ENCODE measurements around the gene COL4A5. TPM values are rescaled to one million over a fixed set of nuclear protein-coding genes. Genes with fewer than 3 reads are reported as not detected.

COL4A5 gene
- total and polyA plus RNA-seq, 2 of the 13 experiments (the other 11 are each of a cell fraction or from before 2014, with no cell fraction given) = 39.5 to 45.5 TPM

DNA sequence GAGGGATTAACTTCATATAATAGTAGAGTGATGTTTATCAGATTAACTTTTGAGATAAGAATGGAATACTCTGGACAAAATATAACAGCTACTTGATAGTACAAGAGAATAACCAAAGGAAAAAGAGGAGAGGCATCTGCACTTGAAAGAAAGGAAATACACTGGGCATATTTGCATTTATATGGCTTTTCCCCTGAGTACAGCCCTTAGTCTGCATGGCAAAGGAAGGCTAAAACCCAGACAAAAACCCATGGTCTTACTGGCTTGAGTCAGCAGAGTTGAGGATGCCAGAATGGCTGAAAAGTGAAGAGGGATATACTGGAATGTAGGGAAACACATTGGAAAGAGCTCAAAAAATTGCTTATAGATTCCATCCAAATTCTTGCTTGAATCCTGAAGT lies 101.6 kb downstream of the COL4A5 start:
- in situ Hi-C loops (cut with HindIII; ENCODE audit: extremely low pct_ligation_motif_present, low pct_unique_long_range_greater_than_20kb) = no loop called here
- Histone ChIP-seq H3K36me3 (replicated peaks in 1 of 2; ENCODE audit: control insufficient read depth in 1 of 2, insufficient read depth in 2 of 2, low read length in 2 of 2) (no peaks in the 10 kb centered on the region), H4K20me1 (ENCODE audit: insufficient read depth, low read length) (no peaks in the 10 kb centered on the region), H3K27ac (ENCODE audit: extremely low read length, insufficient read depth, low read length) (no peak overlapping the region), H3K4me1 (ENCODE audit: insufficient read depth, low read length) (no peaks in the 10 kb centered on the region), H2AFZ (ENCODE audit: low read length) (no peak overlapping the region), H3K79me2 (ENCODE audit: insufficient read depth, low read length) (no peaks in the 10 kb centered on the region), H3K9ac (ENCODE audit: insufficient read depth, low read depth, low read length) (no peak overlapping the region), H3K4me3 (replicated peaks in 1 of 3; ENCODE audit: insufficient read depth in 1 of 3, low read depth in 2 of 3, low read length in 3 of 3) (no peak overlapping the region), H3K27me3 (ENCODE audit: control insufficient read depth in 1 of 2, insufficient read depth in 2 of 2, low read length in 2 of 2) (no peaks in the 10 kb centered on the region), H3K9me3 (ENCODE audit: low read length) (no peaks in the 10 kb centered on the region), H3K4me2 (ENCODE audit: low read depth, low read length) (no peak overlapping the region)
- CTCF ChIA-PET (ENCODE audit: low intra/inter-chr PET ratio, low total read pairs) = no interaction called here
- BruUV-seq (replicated peaks) = no TSS peak
- POLR2A ChIA-PET = no interaction called here
- FAIRE-seq (no peak), ATAC-seq (no peak), DNase-seq (ENCODE audit: low spot score) (no peak)
- intact Hi-C loops (cut with micrococcal nuclease; ENCODE audit: unreplicated experiment) = no loop called here
- no peak for TF ChIP-seq SUZ12 (IDR thresholded peaks at IDR 0.05; ENCODE audit: low read depth, low read length)
- TF ChIP-seq, protein P1, sequence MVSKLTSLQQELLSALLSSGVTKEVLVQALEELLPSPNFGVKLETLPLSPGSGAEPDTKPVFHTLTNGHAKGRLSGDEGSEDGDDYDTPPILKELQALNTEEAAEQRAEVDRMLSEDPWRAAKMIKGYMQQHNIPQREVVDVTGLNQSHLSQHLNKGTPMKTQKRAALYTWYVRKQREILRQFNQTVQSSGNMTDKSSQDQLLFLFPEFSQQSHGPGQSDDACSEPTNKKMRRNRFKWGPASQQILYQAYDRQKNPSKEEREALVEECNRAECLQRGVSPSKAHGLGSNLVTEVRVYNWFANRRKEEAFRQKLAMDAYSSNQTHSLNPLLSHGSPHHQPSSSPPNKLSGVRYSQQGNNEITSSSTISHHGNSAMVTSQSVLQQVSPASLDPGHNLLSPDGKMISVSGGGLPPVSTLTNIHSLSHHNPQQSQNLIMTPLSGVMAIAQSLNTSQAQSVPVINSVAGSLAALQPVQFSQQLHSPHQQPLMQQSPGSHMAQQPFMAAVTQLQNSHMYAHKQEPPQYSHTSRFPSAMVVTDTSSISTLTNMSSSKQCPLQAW (CRISPR knock-in tag; IDR thresholded peaks at IDR 0.05) = no peak
- no peak for TF ChIP-seq ZNF557 (CRISPR knock-in tag; IDR thresholded peaks at IDR 0.05)
- no peak for TF ChIP-seq SOX5 (CRISPR knock-in tag; IDR thresholded peaks at IDR 0.05; ENCODE audit: borderline replicate concordance)
- no peak for TF ChIP-seq ZNF274 (CRISPR knock-in tag; IDR thresholded peaks at IDR 0.05)
- TF ChIP-seq SMAD9 (CRISPR knock-in tag; IDR thresholded peaks at IDR 0.05) = no peak
- TF ChIP-seq THAP11 (CRISPR knock-in tag; IDR thresholded peaks at IDR 0.05) = no peak
- TF ChIP-seq, protein P2, sequence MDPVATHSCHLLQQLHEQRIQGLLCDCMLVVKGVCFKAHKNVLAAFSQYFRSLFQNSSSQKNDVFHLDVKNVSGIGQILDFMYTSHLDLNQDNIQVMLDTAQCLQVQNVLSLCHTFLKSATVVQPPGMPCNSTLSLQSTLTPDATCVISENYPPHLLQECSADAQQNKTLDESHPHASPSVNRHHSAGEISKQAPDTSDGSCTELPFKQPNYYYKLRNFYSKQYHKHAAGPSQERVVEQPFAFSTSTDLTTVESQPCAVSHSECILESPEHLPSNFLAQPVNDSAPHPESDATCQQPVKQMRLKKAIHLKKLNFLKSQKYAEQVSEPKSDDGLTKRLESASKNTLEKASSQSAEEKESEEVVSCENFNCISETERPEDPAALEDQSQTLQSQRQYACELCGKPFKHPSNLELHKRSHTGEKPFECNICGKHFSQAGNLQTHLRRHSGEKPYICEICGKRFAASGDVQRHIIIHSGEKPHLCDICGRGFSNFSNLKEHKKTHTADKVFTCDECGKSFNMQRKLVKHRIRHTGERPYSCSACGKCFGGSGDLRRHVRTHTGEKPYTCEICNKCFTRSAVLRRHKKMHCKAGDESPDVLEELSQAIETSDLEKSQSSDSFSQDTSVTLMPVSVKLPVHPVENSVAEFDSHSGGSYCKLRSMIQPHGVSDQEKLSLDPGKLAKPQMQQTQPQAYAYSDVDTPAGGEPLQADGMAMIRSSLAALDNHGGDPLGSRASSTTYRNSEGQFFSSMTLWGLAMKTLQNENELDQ (CRISPR knock-in tag; IDR thresholded peaks at IDR 0.05; ENCODE audit: borderline replicate concordance) = no peak
- TF ChIP-seq ZNF746 (CRISPR knock-in tag; IDR thresholded peaks at IDR 0.05) = no peak
- TF ChIP-seq ARNTL (CRISPR knock-in tag; IDR thresholded peaks at IDR 0.05) = no peak
- no peak for TF ChIP-seq KMT2B (CRISPR knock-in tag; IDR thresholded peaks at IDR 0.05)
- TF ChIP-seq NFKB2 (CRISPR knock-in tag; IDR thresholded peaks at IDR 0.05; ENCODE audit: borderline replicate concordance) = no peak
- no peak for TF ChIP-seq MTA1 (CRISPR knock-in tag; IDR thresholded peaks at IDR 0.05; ENCODE audit: borderline replicate concordance)
- no peak for TF ChIP-seq ZKSCAN5 (CRISPR knock-in tag; IDR thresholded peaks at IDR 0.05)
- no peak for TF ChIP-seq PHF5A (CRISPR knock-in tag; IDR thresholded peaks at IDR 0.05; ENCODE audit: low read depth, unreplicated experiment)
- no peak for TF ChIP-seq KDM6A (CRISPR knock-in tag; IDR thresholded peaks at IDR 0.05; ENCODE audit: low read depth)
- no peak for TF ChIP-seq ZNF562 (CRISPR knock-in tag; IDR thresholded peaks at IDR 0.05; ENCODE audit: borderline replicate concordance)
- TF ChIP-seq PCBP1 (IDR thresholded peaks at IDR 0.05; ENCODE audit: borderline replicate concordance, low read depth, low read length) = no peak
- no peak for TF ChIP-seq BRD4 (CRISPR knock-in tag; IDR thresholded peaks at IDR 0.05)
- TF ChIP-seq, protein P3, sequence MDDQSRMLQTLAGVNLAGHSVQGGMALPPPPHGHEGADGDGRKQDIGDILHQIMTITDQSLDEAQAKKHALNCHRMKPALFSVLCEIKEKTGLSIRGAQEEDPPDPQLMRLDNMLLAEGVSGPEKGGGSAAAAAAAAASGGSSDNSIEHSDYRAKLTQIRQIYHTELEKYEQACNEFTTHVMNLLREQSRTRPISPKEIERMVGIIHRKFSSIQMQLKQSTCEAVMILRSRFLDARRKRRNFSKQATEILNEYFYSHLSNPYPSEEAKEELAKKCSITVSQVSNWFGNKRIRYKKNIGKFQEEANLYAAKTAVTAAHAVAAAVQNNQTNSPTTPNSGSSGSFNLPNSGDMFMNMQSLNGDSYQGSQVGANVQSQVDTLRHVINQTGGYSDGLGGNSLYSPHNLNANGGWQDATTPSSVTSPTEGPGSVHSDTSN (CRISPR knock-in tag; IDR thresholded peaks at IDR 0.05; ENCODE audit: borderline replicate concordance) = no peak

All from HepG2 (cell line).